Fibroblast of skin of right quadriceps (primary cell): Measurements from ENCODE around the gene NUBP2.

Source experiments
- DNase-seq: peaks from one replicate; pipeline ENCODE4 v3.0.0-alpha.2; 2013

The NUBP2 gene

GRCh38 chr16:1772908-1773702 lies 9.7 kb upstream of the NUBP2 start, which contains the start of gene MRPS34:
TSS of gene MRPS34 (minus strand) at chr16:1773134. CDS start at chr16:1773119, 15 bp downstream.
- DNase-seq = peak; percentile 78

- no peak for DNase-seq
Observed at GRCh38 chr16:1773703-1774447, 8.9 kb upstream of the NUBP2 start.

GRCh38 chr16:1774448-1774780 lies 8.3 kb upstream of the NUBP2 start:
- no peak for DNase-seq

- DNase-seq = no peak
Observed at GRCh38 chr16:1775006-1775845, 7.5 kb upstream of the NUBP2 start.

DNA sequence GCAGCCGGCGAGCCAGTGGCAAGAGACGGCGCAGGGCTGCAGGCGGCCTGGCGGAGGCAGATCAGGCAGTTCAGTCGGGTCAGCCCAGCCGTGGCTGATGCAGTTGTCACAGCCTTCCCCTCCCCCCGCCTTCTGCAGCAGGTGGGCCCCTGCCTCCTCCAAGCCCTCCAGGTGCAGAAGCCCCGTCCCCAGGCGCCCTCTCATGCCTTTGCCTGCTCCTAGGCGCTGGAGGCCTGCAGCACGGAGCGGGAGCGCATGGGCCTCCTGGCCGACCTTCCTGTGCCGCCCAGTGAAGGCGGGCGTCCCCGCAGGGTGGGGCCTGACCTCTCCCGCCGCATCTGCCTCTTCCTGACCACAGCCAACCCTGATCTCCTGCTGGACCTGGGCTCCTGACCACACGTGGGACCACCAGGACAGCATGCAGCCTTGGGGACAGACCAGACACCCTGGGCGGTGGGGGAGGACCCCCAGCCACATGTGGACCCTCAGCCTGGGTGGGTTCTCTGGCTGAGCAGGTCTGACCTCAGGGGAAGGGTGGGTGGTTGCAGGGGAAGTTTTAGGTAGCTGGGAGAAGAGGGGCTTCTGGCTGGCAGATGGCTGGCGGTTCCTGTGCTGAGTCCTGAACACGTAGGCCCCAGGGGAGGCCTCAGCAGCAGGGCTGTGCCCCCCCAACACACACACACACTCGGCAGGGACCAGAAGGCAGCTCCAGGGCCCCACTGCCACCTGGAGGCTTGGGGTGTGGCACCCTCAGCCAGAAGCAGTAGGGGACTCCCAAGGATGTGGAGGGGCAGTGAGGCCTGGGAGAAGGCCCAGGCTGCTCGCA lies 6.7 kb upstream of the NUBP2 start:
- no peak for DNase-seq

DNA sequence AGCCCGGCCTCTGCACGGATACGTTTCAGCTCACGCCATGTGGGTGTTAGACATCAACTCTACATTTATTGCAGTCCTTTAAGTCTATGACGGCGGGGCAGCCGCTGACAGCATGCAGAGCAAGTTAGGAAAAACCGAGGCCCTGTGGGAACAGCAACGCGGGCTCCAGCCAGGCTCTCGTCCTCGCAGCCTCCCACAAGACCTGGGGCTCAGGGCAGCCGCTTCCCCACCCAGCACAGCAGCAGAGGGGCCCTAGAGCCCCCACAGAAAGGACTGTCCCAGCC lies 6.1 kb upstream of the NUBP2 start:
- no peak for DNase-seq

DNA sequence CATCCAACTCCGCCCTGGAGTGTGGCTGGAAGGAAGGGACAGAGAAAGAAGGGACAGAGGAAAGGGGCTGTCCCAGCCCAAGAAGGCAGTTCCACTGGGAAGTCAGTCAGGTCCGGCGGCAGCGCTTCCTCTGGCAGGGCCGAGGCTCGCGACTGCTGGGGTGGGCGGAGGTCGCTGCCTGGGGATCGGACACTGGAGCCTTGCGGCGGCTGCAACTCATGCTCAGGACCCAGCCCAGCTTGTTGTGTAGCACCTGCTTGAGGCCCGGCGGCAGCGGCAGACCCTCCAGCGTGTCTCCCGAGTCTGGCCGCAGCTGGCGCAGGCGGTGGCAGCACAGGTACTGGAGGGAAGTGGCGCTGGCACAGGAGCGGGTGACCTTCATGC lies 5.8 kb upstream of the NUBP2 start:
- no peak for DNase-seq

DNA sequence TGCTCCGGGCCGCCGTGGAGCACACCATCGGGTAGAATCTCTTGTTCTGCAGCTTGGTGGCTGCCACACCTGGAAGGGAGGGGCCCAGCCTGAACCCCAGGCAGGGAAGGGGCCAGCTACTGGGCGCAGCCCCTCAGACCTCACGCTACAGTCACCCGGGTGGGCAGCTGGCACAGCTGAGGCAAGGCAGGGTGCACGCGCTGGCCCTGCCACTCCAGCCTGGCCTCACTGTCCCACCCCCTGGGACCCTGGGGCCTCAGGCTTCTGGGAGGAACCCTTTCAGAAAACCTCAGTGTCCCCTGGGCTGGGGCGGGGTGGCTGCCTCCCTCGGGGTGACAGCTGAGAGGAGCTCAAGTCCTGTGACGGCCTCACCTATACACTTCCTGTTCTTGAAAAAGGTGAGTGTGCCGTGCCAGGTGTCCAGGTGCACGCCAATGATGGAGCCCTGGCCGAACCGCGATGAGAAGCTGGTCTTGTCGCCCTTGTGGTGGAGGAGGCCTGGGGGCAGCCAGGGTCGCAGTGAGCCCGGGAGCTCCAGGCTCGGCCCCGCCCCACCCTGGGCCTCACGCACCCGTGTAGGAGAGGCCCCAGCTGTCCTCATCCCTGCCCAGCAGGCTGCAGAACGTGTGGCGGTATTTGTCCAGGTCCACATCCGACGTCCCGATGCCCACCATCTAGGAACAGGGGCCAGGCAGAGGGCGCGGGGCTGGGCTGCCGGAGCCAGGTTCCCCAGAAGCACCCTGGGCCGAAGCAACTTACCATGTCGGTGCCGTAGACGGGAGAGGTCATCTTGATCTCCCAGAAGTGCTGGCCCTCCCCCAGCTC lies 5.2 kb upstream of the NUBP2 start:
- no peak for DNase-seq

DNA sequence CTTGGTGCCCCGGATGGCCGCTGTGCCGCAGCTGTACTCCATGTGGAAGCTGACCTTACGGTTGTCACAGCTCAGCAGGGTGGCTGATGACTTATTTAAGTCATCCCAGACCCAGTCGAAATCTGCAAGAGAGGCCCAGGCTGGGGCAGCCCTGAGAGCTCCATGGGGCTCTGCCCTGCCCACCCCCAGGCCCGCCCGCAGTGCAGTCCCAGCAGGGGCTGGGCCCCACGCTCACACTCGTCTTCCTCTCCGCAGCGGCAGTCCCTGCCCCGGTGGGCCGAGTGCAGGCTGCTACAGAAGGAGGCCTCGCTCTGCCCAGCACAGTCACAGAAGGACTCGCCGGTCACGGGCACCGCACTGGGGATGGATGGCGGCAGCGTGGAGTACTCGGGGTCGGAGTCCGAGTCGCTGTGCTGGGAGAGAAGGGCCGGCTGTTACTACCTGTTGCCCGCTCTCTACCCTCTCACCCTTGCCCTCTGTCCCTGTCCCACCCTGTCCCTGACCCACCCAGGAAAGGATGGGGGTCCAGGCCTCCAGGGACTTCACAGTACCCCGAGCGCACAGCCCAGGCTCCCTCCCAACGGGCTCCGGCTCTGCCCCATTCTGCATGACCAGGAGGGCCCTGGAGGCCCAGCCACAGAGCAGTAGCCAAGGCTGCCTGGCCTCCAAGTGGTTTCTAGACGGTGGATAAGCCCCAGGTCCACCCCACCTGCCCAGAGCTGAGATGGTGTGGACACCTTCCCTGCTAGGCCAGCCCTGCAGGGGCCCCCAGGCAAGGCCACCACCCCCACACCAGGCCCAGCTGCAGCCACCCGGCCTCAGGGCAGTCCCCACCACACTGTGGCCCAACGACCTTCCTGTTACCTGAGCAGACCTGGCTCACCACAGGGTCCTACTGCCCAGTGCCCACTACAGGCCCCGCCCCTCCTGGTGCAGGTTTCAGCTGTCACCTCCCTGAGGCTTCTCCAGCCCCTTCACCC lies 4.3 kb upstream of the NUBP2 start:
- DNase-seq = no peak

- no peak for DNase-seq
Observed at GRCh38 chr16:1779234-1779701, 3.5 kb upstream of the NUBP2 start.

GRCh38 chr16:1779741-1780676 lies 2.8 kb upstream of the NUBP2 start:
- no peak for DNase-seq

- DNase-seq = no peak
Observed at GRCh38 chr16:1780677-1781072, 2.1 kb upstream of the NUBP2 start.

- no peak for DNase-seq
Observed at GRCh38 chr16:1781254-1781653, 1.5 kb upstream of the NUBP2 start.

- DNase-seq = no peak
Observed at GRCh38 chr16:1781758-1782407, 877 bp upstream of the NUBP2 start.

DNA sequence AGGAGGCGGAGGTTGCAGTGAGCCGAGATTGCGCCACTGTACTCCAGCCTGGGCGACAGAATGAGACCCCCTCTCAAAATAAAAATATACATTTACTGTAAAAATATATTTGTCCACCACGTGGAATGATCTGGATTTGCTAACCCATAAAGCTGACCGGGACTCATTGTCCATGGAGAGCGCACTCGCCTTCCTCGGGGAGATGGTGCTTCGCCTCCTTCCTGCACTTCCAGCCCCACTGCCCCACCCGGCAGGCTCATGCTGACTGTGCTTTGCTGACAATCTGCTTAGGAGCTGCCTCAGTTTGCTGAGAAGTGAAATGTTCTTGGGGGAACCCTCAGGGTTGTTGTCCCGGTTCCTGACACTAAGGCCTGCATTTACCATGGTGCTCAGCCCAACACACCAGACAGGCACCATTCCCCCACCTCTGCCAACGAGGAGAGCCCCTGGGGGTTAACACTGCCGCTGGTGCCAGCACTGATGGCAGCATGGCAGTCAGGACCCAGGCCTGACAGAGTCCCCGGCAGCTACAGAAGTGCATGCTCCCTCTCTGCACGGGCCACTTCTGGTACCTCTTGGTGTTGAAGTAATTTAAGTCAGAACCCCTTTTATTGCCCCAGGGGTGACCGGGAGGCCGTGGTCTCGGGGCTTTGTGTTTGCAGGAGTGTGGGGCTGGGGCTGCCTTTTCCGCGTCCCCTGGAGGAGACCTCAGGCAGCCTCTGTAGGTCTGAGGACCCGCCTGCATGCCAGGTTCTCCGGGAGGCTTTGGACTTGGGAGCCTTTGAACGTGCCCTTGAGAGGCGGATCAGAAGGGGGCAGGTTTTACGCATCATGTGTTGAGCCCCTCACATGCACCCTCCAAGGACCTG lies 2.5 kb downstream of the NUBP2 start:
- no peak for DNase-seq

GRCh38 chr16:1785846-1786170 lies 3.0 kb downstream of the NUBP2 start:
- no peak for DNase-seq

DNA sequence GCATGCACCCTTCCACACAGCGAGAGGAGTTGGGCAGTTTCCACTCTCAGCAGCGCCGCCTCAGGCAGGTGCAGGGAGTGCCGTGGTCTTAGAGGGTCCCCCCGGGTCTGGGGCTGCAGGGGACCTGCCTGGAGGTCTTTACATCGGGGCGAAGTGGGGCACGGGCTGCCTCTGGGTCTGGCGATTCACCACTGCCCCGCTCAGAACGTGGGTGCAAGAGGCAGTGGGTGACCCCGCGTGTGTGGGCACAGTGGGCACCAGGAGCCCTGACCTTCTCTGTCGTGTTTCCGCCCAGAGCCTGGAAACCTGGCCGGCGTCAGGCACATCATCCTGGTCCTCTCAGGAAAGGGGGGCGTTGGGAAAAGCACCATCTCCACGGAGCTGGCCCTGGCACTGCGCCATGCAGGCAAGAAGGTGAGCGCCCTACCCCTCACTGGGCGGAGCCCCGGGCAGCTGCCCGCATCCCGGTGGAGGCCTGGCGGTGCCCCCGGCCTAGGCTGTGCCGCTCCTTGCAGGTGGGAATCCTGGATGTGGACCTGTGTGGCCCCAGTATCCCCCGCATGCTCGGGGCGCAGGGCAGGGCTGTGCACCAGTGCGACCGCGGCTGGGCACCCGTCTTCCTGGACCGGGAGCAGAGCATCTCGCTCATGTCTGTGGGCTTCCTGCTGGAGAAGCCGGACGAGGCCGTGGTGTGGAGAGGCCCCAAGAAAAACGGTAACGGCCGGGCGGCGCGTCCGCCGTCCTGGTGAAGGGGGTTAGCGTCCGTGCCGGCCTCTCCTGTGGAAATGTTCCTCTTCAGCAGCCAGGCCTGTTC lies 3.7 kb downstream of the NUBP2 start:
- no peak for DNase-seq
